GM12801 (cell line): ENCODE data around the gene NPAS2.

Experiments
- CTCF ChIP-seq: IDR thresholded peaks from one replicate; pipeline ENCODE4 v1.5.1; 2011; ENCODE audit warnings: control low read depth; ENCODE audit not compliant: insufficient read length; ENCODE audit errors: extremely low read depth

Gene NPAS2

DNA sequence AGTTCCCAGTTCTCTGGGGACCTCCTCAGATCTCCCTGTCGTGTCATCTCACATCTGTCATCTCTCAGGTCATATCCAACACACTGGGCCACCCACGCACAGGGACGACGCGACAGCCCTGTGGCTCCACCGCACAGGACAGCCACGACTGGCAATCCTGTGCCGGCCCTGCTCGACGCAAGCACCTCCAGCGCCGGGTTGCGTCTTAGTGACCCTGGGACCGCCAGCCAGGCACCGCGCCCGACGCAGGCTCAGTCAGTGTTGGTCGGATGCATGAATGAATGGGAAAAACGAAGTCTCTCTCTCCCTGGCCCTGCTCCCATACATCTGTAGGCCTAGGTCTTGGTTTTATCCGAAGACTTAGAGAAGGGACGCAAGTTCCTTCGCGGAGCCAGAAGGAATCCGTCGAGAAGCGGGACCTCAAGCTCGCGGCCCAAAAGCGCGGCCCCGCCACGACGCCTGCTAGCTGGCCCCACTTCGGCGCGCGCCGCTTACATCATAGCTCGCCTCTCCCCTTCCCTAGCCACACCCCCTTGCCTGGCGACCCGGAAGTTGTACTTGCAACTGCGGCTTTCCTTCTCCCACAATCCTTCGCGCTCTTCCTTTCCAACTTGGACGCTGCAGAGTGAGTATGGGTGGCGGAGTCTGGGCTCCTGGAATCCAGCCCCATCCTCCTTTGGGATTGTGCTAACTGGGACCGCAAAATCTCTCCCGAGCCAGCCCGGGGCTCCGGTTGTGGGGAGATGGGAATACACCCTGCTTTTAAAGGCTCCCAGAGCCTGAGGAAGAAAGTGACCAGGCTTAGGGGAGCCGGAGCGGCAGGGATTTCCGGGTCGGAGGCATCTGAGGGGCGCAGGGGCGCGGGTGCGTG lies 182.0 kb downstream of the NPAS2 start, which contains the start of gene RPL31:
Gene RPL31 (plus strand): TSS at position 599 of the 871 bp plus-strand sequence. CDS start 413 bp downstream, outside the sequence.
- TF ChIP-seq CTCF = no peak

- no peak for TF ChIP-seq CTCF
These were observed 182.8 kb downstream of the NPAS2 start for GRCh38 chr2:101002562-101003277.

DNA sequence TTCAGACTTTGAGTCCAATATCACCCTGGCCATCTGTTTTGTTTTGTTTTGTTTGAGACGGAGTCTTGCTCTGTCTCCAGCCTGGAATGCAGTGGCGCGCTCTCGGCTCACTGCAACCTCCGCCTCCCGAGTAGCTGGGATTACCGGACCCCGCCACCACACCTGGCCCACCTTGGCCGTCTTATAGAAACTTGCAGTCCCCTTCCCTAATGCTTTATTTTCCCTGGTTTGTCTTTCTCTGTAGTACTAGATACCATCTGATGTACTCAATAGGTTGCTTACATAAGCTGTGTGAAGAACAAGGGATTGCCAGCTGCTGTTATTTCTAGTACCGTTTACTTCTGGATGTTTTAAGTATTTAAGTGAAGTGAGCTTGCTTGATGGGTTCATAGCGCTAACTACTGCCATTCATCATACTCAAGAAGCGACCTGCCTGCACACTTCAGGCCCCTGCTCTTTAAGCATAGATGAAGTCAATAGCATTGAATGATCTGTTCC lies 183.4 kb downstream of the NPAS2 start:
- TF ChIP-seq CTCF = no peak

- TF ChIP-seq CTCF = no peak
These were observed 184.8 kb downstream of the NPAS2 start for GRCh38 chr2:101004620-101005325.

DNA sequence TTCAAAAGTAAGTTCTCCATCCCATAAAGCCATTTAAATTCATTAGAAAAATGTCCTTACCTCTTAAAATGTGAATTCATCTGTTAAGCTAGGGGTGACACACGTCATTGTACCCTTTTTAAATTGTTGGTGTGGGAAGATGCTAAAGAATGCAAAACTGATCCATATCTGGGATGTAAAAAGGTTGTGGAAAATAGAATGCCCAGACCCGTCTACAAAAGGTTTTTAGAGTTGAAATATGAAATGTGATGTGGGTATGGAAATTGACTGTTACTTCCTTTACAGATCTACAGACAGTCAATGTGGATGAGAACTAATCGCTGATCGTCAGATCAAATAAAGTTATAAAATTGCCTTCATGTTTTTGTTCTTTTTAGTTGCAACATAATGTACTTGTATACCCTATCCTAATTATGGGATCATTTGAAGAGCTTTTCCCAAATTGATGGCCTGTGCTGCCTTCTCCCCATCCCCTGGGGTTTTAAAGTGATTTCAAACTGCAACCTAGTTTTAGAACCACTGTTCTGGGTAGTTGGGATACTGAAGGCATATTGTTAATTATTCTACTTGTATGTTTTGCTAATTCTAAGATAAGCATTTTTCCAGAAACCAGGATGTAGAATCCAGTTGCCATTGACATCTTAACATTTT lies 186.3 kb downstream of the NPAS2 start:
- no peak for TF ChIP-seq CTCF

GRCh38 chr2:101007415-101008345 lies 187.7 kb downstream of the NPAS2 start:
- TF ChIP-seq CTCF = no peak
